HepG2 (cell line): ENCODE data around the gene CHRM2. TPM values are rescaled to one million over a fixed set of nuclear protein-coding genes. Genes with fewer than 3 reads are reported as not detected.

Experiments
- IRX3 ChIP-seq: sonication (generic); formaldehyde crosslinking; IDR thresholded peaks from 2 replicates; pipeline ENCODE4 v1.8.1; 2023; ENCODE audit warnings: mild to moderate bottlenecking, low read depth, missing genetic modification reagents, borderline replicate concordance
- KDM6A ChIP-seq: IDR thresholded peaks from 2 replicates; pipeline ENCODE4 v1.6.1; 2016; ENCODE audit warnings: low read depth
- MXI1 ChIP-seq: IDR thresholded peaks from 3 replicates; pipeline ENCODE4 v1.6.1; 2012; ENCODE audit warnings: low read depth, low read length, inconsistent platforms, borderline replicate concordance
- NCOA1 ChIP-seq: sonication (generic); formaldehyde crosslinking; IDR thresholded peaks from 2 replicates; pipeline ENCODE4 v1.9.0; 2021; ENCODE audit warnings: missing genetic modification reagents
- PAXIP1 ChIP-seq: sonication (generic); formaldehyde crosslinking; conservative IDR thresholded peaks from 2 replicates; pipeline ENCODE4 v1.4.0; 2020; ENCODE audit warnings: mild to moderate bottlenecking, missing genetic modification reagents, moderate library complexity
- REST ChIP-seq, 2 experiments: IDR thresholded peaks; 2 replicates each; pipeline ENCODE4 v1.6.1; 2011 to 2012; ENCODE audit warnings: low read length in 2 of 2, borderline replicate concordance in 1 of 2, low read depth in 1 of 2, mild to moderate bottlenecking in 1 of 2, moderate library complexity in 1 of 2
- WIZ ChIP-seq: sonication (generic); formaldehyde crosslinking; IDR thresholded peaks from 2 replicates; pipeline ENCODE4 v1.5.1; 2020; ENCODE audit warnings: mild to moderate bottlenecking, missing genetic modification reagents
- ZBTB7A ChIP-seq: sonication (generic); formaldehyde crosslinking; IDR thresholded peaks from 2 replicates; pipeline ENCODE4 v1.8.0; 2022; ENCODE audit warnings: mild to moderate bottlenecking, missing genetic modification reagents
- ZNF230 ChIP-seq: sonication (generic); formaldehyde crosslinking; IDR thresholded peaks from 2 replicates; pipeline ENCODE4 v1.4.0; 2020; ENCODE audit warnings: mild to moderate bottlenecking, missing genetic modification reagents
- ZSCAN9 ChIP-seq: IDR thresholded peaks from 2 replicates; pipeline ENCODE4 v1.6.1; 2016; ENCODE audit warnings: borderline replicate concordance
- polyA plus RNA-seq, 8 experiments: library from polyadenylated mRNA; depleted of rRNA in 3 of 8; stranded (reverse) in 7 of 8; unstranded in 1 of 8; fragments of >200 nt; fragmentation: Illumina TruSeq in 4 of 8; extraction: Trizol in 4 of 8; gene quantifications; 2 replicates each; pipeline versions ENCODE4 v1.2.1 to v1.2.3, GENCODE V29; 2011 to 2016; ENCODE audit warnings: low read depth in 4 of 8, missing spikeins in 1 of 8, mixed read lengths in 1 of 8; ENCODE audit not compliant: insufficient read depth in 1 of 8
- total RNA-seq, 5 experiments: library from RNA; depleted of rRNA; stranded (reverse); fragments of >200 nt; fragmentation: Illumina TruSeq; extraction: Trizol; gene quantifications; 2 replicates each; pipeline ENCODE4 v1.2.3, GENCODE V29; 2016; ENCODE audit warnings: low read depth in 1 of 5

CHRM2 gene
- total and polyA plus RNA-seq, 2 of the 13 experiments (the other 11 are each of a cell fraction or from before 2014, with no cell fraction given) = not detected

- TF ChIP-seq REST (IDR thresholded peaks at IDR 0.05; ENCODE audit: borderline replicate concordance in 1 of 2, low read depth in 1 of 2, low read length in 2 of 2) (no peak), NCOA1 (CRISPR knock-in tag) (no peak), PAXIP1 (CRISPR knock-in tag) (no peak), KDM6A (CRISPR knock-in tag) (no peak), MXI1 (no peak), WIZ (CRISPR knock-in tag) (no peak), ZBTB7A (no peak), IRX3 (CRISPR knock-in tag) (no peak), ZSCAN9 (CRISPR knock-in tag) (no peak), ZNF230 (no peak)
Measured at GRCh38 chr7:136993377-136993776, 124.9 kb downstream of the CHRM2 start (continued).
